Endodermal cell (in vitro differentiated cells): ENCODE results near the gene RNF128. TPM values are rescaled to one million over a fixed set of nuclear protein-coding genes. Genes with fewer than 3 reads are reported as not detected.

Experiments used
- DNase-seq: peaks from one replicate; pipeline ENCODE4 v3.0.0-alpha.2; 2017
- H3K27ac ChIP-seq: 2 replicates; pipeline ENCODE4 v1.5.1; 2013; ENCODE audit warnings: mild to moderate bottlenecking, low read depth, low read length, moderate library complexity
- H3K27me3 ChIP-seq: 2 replicates; pipeline ENCODE4 v1.6.1; 2013; ENCODE audit warnings: mild to moderate bottlenecking, low read length, moderate library complexity; ENCODE audit not compliant: insufficient read depth, control insufficient read depth, poor library complexity, severe bottlenecking
- H3K36me3 ChIP-seq: 2 replicates; pipeline ENCODE4 v1.7.0; 2013; ENCODE audit warnings: mild to moderate bottlenecking, low read length, moderate library complexity; ENCODE audit not compliant: control insufficient read depth, insufficient read depth
- H3K4me1 ChIP-seq: one replicate; pipeline ENCODE4 v1.7.0; 2013; ENCODE audit warnings: low read length; ENCODE audit not compliant: control insufficient read depth, insufficient read depth
- H3K4me3 ChIP-seq: 2 replicates; pipeline ENCODE4 v1.5.1; 2013; ENCODE audit warnings: mild to moderate bottlenecking, low read length, moderate library complexity
- H3K9ac ChIP-seq: 2 replicates; pipeline ENCODE4 v1.6.1; 2013; ENCODE audit warnings: mild to moderate bottlenecking, low read length, moderate library complexity; ENCODE audit not compliant: poor library complexity, severe bottlenecking; ENCODE audit errors: extremely low read depth
- H3K9me3 ChIP-seq: 2 replicates; pipeline ENCODE4 v1.6.1; 2013; ENCODE audit warnings: mild to moderate bottlenecking, low read length, moderate library complexity; ENCODE audit not compliant: control insufficient read depth
- H3K27ac Mint-ChIP-seq: 2 replicates; pipeline ENCODE4 v1.8.0; 2020; ENCODE audit warnings: mixed read lengths
- H3K27me3 Mint-ChIP-seq: 2 replicates; pipeline ENCODE4 v1.8.0; 2021; ENCODE audit warnings: mild to moderate bottlenecking, mixed read lengths; ENCODE audit not compliant: insufficient read depth
- H3K36me3 Mint-ChIP-seq: 2 replicates; pipeline ENCODE4 v1.8.0; 2020; ENCODE audit warnings: low read depth, mixed read lengths
- H3K4me1 Mint-ChIP-seq: 2 replicates; pipeline ENCODE4 v1.8.0; 2020; ENCODE audit warnings: mixed read lengths
- H3K4me3 Mint-ChIP-seq: 2 replicates; pipeline ENCODE4 v1.8.0; 2020; ENCODE audit warnings: mild to moderate bottlenecking, moderate library complexity, mixed read lengths
- H3K9me3 Mint-ChIP-seq: 2 replicates; pipeline ENCODE4 v1.8.0; 2020; ENCODE audit warnings: mild to moderate bottlenecking, mixed read lengths
- CTCF ChIP-seq: fragments of 200-600 bp; sonication (generic); conservative IDR thresholded peaks from 2 replicates; pipeline ENCODE4 v1.5.0; 2021; ENCODE audit warnings: antibody characterized with exemption, mild to moderate bottlenecking
- WGBS, 2 experiments: methylation state at CpG; one replicate each; pipeline versions ENCODE4 v1.1.5 to v1.1.7; 2013; ENCODE audit warnings: missing lambda C conversion rate in 2 of 2, mixed read lengths in 1 of 2; ENCODE audit not compliant: insufficient coverage in 1 of 2, insufficient read length in 1 of 2; 5-methylcytosine and 5-hydroxymethylcytosine counted together
- total RNA-seq, 2 donors: library from RNA; stranded (reverse); fragmentation: NEBNext Ultra II Directional in 1 of 2; extraction: Animal tissue kit (Norgen Biotek cat#: 25700) in 1 of 2; gene quantifications; 2 replicates in 1 of 2; 3 replicates in 1 of 2; pipeline ENCODE4 v1.2.1, GENCODE V29; 2021

Gene RNF128
- total RNA-seq, 2 donors from 2014 or later: 0.48 to 1.1 TPM

DNA sequence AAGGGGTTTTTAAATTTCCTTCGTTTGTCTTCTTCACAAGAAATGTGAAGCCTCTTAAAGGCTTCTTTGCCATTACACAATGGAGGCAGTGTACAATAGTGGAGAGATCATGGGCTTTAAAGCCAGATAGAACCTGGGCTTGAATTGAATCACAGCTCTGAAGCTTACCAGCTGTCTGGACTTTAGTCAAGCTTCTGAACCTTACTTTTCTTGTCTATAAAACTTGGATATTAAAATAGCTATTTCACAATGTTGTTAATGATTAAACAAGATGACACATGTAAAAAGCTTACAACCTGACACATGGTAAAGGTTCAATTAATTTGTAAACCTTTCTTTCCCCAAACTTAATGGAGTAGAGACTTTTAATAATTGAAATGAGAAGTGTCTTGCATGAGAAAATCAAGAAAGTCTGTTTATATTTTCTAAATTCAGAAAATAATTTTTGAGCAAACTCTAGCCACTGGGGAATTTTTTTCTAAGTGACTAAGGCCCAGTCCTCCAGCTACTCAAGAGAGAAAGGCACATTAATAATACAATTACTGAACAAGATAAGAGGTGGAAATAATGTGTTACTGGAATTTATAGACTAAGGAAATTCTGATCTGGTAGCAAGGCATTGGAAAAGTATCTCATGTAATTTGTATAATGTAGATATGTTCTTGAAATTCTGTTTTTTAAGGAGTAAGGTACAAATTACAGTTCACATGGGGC lies 54.3 kb downstream of the RNF128 start:
- no peak overlapping the region for H3K4me3 Mint-ChIP-seq
- Histone ChIP-seq H3K4me3 (no peak overlapping the region), H3K9me3 (no peaks in the 10 kb centered on the region), H3K27me3 (no peaks in the 10 kb centered on the region), H3K4me1 (no peaks in the 10 kb centered on the region), H3K36me3 (no peaks in the 10 kb centered on the region), H3K27ac (no peak overlapping the region), H3K9ac (no peak overlapping the region)
- TF ChIP-seq CTCF: no peak
- no peaks in the 10 kb centered on the region for H3K4me1 Mint-ChIP-seq
- DNase-seq: no peak
- H3K9me3 Mint-ChIP-seq: peaks cover 23% of the 10 kb centered on the region
- H3K36me3 Mint-ChIP-seq: no peaks in the 10 kb centered on the region
- H3K27ac Mint-ChIP-seq: no peak overlapping the region
- 60% methylated on average over 1 of the region's 1 CpG; no CpG with 5 or more reads in 1 of the 2 experiments for WGBS, 2 experiments
- H3K27me3 Mint-ChIP-seq: no peaks in the 10 kb centered on the region

DNA sequence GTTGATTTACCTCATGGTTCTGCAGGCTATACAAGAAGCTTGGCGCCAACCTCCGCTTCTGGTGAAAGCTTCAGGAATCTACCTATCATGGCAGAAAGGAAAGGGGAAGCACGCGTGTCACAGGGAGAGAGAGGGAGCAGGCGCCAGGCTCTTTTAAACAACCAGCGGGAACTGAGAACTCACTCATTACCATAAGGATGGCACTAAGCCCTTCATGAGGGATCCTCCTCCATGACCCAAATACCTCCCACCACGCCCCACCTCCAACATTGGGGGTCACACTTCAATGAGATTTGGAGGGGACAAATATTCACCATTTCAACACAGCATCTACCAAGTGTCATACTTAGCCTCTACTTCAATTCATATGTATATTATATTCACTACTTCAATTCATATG lies 57.2 kb downstream of the RNF128 start:
- TF ChIP-seq CTCF: no peak
- no peak overlapping the region for H3K27ac Mint-ChIP-seq
- 32% methylated on average over 5 of the region's 7 CpGs; no CpG with 5 or more reads in 1 of the 2 experiments for WGBS, 2 experiments
- H3K36me3 Mint-ChIP-seq: no peaks in the 10 kb centered on the region
- H3K27me3 Mint-ChIP-seq: no peaks in the 10 kb centered on the region
- DNase-seq: peak; percentile 66
- no peaks in the 10 kb centered on the region for H3K4me1 ChIP-seq
- H3K9ac ChIP-seq: no peak overlapping the region
- no peaks in the 10 kb centered on the region for H3K9me3 ChIP-seq
- no peaks in the 10 kb centered on the region for H3K4me1 Mint-ChIP-seq
- H3K4me3 Mint-ChIP-seq: no peak overlapping the region
- H3K36me3 ChIP-seq: no peaks in the 10 kb centered on the region
- H3K27me3 ChIP-seq: no peaks in the 10 kb centered on the region
- no peak overlapping the region for H3K27ac ChIP-seq
- H3K9me3 Mint-ChIP-seq: peaks cover 18% of the 10 kb centered on the region
- no peak overlapping the region for H3K4me3 ChIP-seq

DNA sequence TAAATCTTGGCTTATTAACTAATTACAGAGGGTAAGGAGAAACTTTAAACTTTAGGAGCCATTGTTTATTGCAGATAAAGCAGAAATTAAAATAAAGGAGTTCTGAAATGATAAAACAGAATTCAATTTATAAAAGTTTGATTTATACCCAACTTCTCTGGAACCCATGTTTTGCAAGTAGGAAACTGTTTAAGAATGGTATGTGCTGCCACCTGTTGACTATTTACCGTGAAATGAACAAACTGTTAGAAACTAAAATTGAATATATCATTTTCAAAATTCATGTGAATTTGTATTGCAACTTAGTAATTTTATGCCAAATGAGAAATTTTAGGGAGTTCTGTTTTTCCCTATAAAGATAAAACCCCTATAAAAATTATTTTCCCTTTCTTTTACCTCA lies 65.0 kb downstream of the RNF128 start:
- Mint-ChIP-seq H3K36me3 (no peaks in the 10 kb centered on the region), H3K27me3 (no peaks in the 10 kb centered on the region), H3K9me3 (peaks cover 14% of the 10 kb centered on the region), H3K4me3 (no peak overlapping the region), H3K27ac (no peak overlapping the region), H3K4me1 (no peaks in the 10 kb centered on the region)
- no peak for DNase-seq
- Histone ChIP-seq H3K4me3 (no peak overlapping the region), H3K4me1 (no peaks in the 10 kb centered on the region), H3K36me3 (no peaks in the 10 kb centered on the region), H3K9me3 (no peaks in the 10 kb centered on the region), H3K27ac (no peak overlapping the region), H3K27me3 (no peaks in the 10 kb centered on the region), H3K9ac (no peak overlapping the region)
- no CpG with 5 or more reads among the region's 1 CpG for WGBS, 2 experiments
- peak; percentile 64 for TF ChIP-seq CTCF
